GM18511 (cell line): ENCODE measurements around the gene DVL1.
A peak's percentile ranks its signal among the peaks of the same experiment; 100 is the strongest.

Experiments
- ATAC-seq: cut with Tn5 transposase; IDR thresholded peaks from one replicate; pipeline ENCODE4 v1.9.1; 2021; ENCODE audit warnings: mild to moderate bottlenecking, moderate library complexity; ENCODE audit not compliant: unreplicated experiment

The DVL1 gene

DNA sequence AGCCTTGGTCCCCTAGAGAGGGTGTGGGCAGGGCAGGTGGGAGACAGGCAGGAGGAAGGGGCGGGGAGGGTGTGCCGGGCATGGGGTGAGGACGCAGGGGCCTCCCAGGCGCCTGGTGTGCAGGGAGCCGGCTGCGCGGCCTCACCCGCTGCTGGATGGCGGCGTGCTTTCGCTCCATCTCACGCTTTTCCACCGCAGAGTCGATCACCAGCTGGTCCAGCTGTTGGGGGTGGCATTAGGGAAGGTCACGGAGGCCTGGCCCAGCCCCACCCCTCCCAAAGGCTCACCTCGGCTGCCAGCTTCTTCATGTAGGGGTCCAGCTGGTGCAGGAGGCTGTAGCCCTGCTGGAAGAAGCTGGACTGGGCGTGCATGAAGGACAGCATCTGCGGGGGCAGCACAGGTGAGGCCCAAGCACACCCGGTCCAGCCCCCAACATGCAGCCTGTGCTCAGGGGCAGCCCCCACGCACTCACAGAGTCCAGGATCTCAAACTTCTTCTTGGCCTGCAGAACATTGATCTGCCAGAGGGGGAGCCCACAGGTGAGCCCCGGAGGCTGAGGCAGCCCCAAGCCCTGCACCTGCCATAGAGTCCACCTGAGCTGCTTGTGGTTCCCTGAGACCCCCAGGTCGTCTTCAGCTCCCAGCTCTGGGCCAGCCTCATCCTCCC, 49.4 kb downstream of the DVL1 start:
- no peak for ATAC-seq

DNA sequence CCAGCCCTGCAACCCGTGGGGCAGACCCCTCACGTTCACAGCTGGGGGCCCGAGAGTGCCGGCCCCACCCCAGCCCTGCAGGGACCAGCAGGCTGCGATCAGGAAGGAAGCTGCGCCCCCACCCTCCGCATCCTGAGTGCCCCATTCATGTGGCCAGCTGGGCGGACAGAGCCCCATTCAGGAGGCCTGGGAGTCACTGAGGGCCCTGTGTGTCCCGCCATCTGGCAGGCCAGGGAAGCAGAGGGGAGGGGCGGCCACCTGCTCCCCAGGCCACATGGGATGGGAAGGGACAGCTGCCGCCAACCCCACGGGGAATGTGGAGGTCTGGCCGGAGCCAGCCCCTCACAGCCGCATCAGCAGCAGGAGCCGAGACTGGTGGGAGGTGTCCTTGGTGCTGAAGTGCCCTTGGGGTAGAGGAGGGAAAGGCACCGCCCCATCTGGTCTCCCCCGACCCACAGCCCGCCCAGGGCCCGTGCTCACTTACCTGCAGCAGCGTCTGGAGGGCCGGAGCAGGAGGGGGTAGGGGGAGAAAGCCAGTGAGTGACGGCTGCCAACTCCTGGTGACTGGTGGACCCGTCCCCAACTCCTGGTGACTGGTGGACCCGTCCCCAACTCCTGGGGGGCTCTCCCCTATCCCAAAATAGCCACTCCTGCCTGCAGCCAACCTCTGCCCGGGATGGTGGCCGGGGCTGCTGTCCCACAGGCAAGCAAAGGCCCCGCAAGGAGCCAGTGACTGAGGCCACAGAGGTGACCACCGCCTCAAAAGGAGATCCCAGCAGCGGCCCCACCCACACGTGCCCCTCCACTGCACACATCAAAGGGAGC, 50.1 kb downstream of the DVL1 start:
- ATAC-seq: no peak

DNA sequence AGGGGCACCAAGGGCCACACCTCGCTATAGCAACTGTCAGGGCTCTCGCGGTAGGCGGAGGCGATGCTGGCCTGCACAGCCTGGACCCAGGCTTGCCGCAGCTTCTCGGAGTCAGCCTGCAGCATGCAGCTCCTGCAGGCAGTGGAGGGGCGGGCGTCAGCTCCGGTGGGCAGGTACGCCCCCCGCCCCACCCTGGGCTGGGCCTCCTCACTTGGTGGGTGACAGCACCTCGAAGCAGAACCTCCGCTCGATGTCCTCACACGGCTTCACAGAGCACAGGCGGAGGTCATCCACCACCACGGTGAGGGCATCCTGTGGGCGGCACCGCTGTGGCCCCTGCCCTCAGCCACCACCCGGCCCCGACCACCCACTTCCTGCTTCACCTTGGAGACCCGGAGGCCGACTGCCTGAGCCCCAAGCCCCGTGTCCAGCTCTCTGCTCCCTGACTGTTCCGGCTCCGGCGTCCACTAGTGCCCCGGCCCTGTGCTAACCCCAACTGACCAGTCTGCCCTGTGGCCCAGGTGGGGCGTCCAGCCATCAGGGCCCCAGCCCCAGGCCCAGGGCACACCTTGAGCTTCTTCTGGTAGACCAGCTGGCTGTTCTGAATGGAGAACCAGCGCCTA, 51.3 kb downstream of the DVL1 start:
- no peak for ATAC-seq

DNA sequence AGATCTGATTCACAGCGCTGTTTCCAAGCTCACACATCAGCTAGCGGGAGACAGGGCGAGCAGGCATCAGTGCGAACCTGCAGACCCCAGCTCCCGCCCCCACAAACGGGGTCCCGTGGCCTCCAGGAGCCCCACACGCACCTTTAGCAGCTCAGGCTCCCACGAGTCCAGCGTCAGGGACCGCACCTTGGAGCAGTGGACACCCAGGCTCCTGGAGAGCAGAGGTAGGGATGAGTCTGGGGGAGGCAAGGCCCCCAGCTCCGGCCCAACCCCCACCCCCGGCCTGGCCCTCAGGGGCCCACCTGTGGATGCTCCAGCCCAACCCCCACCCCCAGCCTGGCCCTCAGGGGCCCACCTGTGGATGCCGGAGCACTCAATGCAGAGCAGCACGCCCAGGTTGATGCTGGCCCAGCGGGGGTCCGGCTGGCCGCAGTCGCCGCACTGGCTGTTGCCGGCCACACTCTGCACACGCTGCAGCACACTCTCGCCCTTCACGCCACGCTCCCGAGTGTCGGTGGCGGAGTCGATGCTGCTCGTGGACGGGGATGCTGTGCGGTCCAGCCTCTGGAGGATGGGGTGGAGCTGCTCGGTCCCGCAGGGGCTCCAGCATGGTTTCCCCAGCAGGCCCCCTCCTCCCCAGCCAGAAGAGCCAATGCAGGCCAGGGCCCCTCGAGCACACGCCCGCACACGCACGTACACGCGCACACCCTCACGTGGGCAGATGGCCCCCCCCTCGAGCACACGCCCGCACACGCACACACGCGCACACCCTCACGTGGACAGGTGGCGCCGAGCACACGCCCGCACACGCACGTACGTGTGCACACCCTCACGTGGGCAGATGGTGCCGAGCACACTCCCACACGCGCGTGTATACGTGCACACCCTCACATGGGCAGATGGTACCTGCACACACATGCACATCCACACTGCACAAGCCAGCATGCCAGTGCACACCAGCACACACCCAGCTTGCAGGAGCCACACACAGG, 52.9 kb downstream of the DVL1 start:
- ATAC-seq: no peak

DNA sequence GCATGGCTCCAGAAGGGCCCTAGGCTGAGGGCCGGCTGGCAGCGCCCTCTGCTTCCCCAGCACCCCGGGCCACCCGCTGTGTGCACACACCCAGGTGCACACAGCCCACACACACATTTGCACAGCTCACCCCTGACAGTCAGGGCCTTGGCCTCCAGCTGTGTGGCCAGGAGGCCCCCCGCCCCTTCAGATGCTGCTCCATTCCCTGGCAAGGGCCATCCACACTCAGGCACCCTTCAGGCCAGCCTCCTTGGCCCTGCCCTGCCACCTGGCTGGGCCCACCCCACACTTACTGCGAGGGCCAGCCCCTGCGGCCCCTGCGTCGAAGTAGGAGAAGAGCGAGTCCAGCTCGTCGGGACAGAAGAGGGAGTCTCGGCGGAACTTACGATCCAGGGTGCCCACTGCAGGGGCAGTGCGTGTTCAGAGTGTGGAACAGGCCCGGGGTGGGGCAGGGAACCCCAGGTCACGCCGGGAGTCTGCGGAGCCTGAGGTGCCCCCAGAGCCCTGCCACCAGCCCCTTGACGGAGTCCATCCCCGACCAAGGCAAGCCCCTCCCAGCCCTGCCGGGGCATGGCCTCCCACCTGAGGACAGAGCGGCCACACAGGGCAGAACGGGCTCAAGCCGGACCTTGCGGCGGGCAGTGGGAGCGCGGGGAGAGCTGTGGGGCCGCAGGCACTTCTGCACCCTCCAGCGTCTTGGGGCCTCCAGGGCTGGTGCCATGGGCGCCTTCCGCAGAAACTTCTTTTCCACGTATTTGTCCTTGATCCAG, 53.9 kb downstream of the DVL1 start:
- no peak for ATAC-seq

DNA sequence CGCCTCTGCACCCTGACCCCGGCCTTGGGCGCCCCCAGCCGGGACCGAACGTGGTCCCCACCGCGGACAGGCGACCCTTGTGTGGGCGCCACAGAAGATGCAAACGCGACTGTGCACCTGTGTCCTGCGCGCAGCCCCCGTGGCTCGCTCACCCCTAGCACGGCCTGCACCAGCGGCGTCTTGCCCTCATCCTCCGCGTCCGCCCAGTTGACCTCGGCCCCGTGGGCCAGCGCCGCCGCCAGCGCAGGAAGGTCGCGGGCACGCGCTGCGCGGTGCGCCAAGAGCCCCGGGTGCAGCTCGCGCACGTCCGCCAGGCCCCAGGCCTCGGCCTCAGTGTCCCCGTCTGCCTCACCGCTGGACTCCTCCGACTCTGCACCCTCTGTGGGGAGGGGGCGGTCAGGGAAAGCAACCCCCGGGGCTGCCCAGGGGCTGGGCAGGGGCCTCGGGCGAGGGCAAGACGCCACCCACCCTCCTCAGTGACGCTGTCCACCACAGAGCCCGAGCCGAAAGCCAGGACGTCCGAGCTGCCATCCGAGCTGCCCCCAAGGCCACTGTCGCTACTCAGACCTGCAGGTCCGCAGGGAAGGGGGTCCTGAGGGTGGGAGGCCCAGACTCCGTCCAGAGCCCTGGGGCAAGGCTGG, 54.8 kb downstream of the DVL1 start:
- ATAC-seq: no peak

DNA sequence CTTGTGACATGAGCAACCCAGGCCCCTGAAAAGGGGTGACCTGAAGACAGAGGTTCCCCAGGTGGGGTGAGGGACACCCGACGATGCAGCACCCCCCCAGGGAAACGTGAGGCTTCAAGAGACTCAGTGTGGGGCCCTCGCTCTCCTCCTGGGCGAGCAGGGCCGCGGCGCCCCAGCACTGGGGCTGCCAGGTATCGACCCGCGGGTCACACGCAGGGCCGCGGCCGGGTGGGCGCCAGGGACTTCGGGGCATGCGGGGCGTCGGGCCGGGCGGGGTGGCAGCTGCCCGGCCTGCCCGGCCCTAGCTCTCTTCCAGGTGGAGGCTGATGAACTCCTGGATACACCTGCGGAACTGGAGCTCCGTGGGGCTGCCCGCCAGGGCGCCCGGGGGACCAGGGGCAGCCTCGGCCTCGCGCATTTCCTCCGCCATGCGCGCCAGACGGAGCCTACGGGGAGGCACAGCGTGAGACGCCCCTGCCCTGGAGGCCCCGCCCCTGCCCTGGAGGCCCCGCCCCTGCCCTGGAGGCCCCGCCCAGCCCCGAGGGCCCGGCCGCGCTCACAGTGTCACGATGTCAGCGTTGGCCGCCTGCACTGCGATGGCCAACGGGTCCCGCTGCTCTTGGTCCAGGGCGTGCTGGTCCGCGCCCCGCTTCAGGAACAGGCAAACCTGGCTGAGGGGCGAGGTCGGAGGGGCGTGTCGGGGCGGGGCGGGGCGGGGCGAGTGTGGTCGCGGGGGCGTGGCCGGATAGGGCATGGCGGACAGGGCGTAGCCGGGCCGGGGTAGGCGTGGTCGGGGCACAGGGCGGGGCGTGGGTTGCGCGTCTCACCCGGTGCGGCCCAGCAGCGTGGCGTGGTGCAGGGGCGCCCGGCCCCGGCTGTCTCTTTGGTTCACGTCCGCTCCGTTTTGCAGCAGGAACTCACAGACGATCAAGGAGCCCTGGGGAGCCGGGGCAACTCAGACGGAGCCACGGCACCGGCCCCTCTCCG, 55.7 kb downstream of the DVL1 start:
- ATAC-seq: no peak

DNA sequence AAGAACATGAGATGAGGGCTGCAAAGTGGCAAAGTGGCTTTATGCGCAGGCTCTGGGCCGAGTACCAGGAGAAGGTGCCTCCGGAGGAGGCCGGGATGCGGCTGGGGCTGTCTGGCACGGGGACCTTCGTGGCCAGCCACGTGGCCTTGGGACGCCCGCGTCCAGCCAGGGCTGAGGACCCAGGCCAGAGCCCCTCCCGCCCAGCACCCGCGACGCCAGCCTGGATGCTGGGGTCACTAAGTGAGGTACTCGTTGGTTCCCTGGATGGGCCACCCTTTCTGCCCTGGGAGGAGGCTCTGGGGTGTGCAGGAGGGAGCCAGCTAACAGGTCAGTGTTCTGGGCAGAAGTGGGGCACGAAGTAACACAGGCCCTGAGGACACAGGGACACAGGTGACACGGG, 56.4 kb downstream of the DVL1 start:
- ATAC-seq: no peak

DNA sequence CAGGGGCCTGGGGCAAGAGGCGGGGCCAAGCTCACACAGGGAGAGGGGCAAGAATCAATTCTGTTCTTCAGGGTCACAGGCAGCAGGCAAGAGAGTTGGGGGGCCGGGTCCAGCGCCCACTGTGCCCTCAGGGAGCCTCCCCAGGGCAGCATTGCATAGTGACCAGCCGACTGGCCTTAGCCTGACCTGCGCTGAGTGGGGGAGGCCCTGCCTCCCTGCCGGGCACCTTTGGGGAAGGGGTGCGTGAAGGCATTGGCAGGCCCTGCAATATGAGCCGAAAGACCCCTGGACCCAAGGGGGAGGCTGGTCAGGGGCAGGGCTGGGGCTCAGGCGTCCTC, 56.8 kb downstream of the DVL1 start:
- no peak for ATAC-seq

DNA sequence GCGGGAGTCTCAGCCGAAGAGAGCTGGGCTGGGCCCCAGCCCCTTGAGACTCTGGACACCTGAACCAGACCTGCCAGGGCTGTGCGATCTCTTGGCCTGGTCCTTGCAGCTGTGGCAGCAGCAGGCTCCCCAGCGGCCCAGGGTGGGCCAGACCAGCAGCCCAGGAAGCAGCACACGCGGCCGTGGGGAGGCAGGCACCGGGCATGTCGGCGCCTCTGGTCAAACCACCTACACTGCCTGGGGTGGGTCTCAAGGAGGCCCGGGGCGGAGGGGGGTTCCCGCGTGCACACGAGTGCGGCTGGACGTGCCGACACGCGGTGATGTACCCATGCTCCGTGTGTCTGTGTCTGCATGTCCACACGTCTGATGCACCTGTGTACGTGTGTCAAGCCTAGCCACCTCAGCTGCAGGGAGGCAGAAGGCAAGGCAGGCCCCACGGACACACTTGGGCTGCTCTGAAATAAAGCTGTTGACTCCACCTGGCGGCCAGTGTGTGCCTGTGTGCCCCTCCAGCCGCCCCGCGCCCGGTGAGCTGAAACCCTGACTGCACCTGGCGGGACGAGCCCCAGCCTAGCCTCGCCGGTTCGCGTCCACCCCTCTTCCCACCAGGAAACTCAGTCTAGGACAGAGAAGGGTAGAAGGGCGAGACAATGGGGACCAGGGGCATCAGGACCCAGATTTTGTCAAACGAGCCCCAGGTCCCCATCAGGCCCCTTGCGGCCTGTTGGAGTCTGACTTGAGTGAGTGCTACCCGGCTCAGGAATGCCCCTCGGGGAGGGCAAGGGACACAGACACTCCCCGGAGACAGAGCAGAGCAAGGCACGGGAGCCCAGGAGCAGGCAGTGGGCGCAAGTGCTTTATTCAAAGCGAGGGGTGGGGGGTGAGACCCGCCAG, 57.4 kb downstream of the DVL1 start:
- ATAC-seq: peak; percentile 56

DNA sequence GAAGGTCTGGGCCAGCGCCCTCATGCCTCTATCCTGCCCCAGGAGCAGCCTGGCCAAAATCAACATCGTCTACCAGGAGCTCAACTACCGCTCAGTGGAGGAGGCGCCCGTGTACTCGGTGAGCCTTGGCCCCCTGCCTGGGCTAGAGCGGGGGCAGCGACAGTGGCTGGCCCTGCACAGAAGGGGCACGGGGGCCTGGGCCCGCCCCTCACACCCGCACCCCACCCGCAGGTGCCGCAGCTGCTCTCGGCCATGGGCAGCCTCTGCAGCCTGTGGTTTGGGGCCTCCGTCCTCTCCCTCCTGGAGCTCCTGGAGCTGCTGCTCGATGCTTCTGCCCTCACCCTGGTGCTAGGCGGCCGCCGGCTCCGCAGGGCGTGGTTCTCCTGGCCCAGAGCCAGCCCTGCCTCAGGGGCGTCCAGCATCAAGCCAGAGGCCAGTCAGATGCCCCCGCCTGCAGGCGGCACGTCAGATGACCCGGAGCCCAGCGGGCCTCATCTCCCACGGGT, 58.1 kb downstream of the DVL1 start:
- no peak for ATAC-seq

DNA sequence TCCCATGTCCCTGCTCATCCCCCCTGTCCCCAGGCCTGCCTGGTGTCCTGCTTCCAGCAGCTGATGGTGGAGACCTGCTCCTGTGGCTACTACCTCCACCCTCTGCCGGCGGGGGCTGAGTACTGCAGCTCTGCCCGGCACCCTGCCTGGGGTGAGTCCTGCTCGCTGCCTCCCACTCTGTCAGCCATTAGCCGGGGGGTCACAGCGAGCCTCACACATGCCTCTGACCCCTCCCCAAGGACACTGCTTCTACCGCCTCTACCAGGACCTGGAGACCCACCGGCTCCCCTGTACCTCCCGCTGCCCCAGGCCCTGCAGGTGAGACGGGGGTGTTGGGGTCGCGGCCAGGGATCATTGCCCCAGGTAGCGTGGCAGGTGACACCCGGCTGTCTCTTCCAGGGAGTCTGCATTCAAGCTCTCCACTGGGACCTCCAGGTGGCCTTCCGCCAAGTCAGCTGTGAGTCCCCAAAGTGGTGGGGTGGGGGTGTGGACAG, 58.9 kb downstream of the DVL1 start:
- no peak for ATAC-seq

DNA sequence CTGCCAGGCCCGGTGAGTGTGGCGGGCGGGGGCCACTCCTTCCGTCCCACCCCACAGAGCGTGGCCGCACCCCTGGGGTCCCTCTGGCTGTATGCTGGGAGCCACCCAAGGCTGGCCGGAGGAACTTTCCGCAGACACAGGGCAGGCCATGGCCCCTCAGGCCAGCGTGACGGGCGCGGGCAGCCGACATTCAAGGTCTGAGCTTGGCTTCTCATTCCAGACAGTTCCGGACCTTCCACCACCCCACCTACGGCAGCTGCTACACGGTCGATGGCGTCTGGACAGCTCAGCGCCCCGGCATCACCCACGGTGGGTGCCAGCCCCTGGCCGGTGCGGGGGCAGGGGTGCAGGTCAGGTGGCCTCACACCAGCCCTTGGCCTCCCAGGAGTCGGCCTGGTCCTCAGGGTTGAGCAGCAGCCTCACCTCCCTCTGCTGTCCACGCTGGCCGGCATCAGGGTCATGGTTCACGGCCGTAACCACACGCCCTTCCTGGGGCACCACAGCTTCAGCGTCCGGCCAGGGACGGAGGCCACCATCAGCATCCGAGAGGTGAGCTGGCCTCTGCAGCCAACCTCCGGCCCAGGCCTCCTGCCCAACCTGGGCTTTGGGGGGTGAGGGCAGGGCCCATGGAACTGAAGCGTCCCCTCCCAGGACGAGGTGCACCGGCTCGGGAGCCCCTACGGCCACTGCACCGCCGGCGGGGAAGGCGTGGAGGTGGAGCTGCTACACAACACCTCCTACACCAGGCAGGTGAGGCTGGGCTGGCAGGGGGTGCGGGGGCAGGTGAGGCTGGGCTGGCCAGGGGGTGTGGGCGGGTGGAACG, 61.7 kb downstream of the DVL1 start:
- no peak for ATAC-seq

DNA sequence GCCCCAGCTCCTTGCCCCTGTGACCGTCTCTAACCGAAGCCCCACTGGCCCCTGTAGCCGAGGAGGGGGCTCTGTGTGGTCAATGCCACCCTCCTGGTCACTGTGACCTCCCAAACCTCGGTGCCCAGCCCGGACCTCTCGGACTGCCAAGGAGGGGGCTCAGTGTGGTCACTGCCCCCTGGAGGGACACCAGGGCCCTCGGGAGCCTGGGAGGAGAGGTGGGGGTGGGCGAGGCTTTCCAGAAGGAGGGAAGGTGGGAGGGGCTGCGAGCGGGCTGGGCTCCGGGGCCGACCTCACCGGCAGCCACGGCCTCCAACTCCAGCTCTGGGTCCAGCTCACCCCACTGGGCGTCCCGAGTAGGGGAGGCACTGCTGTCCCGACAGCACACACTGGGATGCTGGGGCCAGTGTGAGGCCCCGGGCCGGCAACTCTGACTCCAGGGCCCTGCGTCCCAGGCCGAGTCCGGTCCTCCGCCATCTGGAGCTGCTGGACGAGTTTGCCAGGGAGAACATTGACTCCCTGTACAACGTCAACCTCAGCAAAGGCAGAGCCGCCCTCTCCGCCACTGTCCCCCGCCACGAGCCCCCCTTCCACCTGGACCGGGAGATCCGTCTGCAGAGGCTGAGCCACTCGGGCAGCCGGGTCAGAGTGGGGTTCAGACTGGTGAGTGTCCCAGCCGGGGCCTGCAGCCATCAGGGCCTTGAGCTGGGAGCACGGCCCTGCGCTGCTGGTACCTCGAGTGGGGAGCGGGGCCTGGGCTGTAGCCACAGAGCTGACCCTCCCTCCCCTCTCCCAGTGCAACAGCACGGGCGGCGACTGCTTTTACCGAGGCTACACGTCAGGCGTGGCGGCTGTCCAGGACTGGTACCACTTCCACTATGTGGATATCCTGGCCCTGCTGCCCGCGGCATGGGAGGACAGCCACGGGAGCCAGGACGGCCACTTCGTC, 62.6 kb downstream of the DVL1 start:
- no peak for ATAC-seq

DNA sequence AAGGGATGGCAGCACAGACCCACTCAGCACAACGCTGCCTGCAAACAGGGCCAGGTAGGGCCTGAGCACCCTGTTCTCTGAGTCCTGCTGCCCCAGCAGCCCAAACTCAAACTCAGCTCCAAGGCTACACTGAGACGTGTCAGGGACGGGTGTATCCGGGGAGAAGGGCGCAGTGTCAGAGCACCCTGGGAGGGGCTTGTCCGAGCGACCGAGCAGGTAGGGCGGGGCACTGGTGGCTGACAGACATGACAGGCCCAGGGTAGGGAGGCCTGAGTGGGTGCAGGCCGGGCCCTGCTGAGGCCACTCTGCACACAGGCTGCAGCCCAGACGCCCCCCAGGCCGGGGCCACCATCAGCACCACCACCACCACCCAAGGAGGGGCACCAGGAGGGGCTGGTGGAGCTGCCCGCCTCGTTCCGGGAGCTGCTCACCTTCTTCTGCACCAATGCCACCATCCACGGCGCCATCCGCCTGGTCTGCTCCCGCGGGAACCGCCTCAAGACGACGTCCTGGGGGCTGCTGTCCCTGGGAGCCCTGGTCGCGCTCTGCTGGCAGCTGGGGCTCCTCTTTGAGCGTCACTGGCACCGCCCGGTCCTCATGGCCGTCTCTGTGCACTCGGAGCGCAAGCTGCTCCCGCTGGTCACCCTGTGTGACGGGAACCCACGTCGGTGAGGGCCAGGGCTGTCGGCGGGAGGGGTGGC, 63.5 kb downstream of the DVL1 start:
- no peak for ATAC-seq
